ENCODE data around the gene MMP15. TPM values are rescaled to one million over a fixed set of nuclear protein-coding genes. Genes with fewer than 3 reads are reported as not detected.

Gene MMP15
- total and polyA plus RNA-seq, 2 donors, result 1.2 to 1.7 TPM

- WGBS, result 96% methylated on average over 16 of the region's 16 CpGs
- Histone ChIP-seq H3K4me1 (ENCODE audit: control insufficient read depth in 2 of 2, insufficient read depth in 2 of 2, low read length in 2 of 2) (no peaks in the 10 kb centered on the region), H3K9me3 (ENCODE audit: control insufficient read depth in 2 of 2, insufficient read depth in 1 of 2, low read length in 1 of 2) (no peaks in the 10 kb centered on the region), H3K4me3 (ENCODE audit: low read length in 2 of 2) (no peak overlapping the region), H3K27me3 (ENCODE audit: control insufficient read depth in 2 of 2, insufficient read depth in 1 of 2, low read length in 1 of 2) (no peaks in the 10 kb centered on the region), H3K36me3 (ENCODE audit: control insufficient read depth in 2 of 2, insufficient read depth in 2 of 2, low read length in 1 of 2) (no peaks in the 10 kb centered on the region), H3K27ac (ENCODE audit: low read depth in 1 of 2, low read length in 1 of 2) (no peak overlapping the region)
- no peak for DNase-seq (ENCODE audit: low read depth in 6 of 9, low spot score in 9 of 9)
These were observed 17.4 kb downstream of the MMP15 start for GRCh38 chr16:58042886-58043515.

- DNase-seq (ENCODE audit: low read depth in 6 of 9, low spot score in 9 of 9), result no peak
- H3K27me3 ChIP-seq (ENCODE audit: control insufficient read depth in 2 of 2, insufficient read depth in 1 of 2, low read length in 1 of 2), result no peaks in the 10 kb centered on the region
- H3K36me3 ChIP-seq (ENCODE audit: control insufficient read depth in 2 of 2, insufficient read depth in 2 of 2, low read length in 1 of 2), result no peaks in the 10 kb centered on the region
These were observed 18.1 kb downstream of the MMP15 start for GRCh38 chr16:58043571-58044155.

GRCh38 chr16:58044266-58045019 is 18.9 kb downstream of the MMP15 start:
- Histone ChIP-seq H3K36me3 (ENCODE audit: control insufficient read depth in 2 of 2, insufficient read depth in 2 of 2, low read length in 1 of 2) (no peaks in the 10 kb centered on the region), H3K9me3 (ENCODE audit: control insufficient read depth in 2 of 2, insufficient read depth in 1 of 2, low read length in 1 of 2) (no peaks in the 10 kb centered on the region), H3K4me1 (ENCODE audit: control insufficient read depth in 2 of 2, insufficient read depth in 2 of 2, low read length in 2 of 2) (no peaks in the 10 kb centered on the region), H3K27ac (ENCODE audit: low read depth in 1 of 2, low read length in 1 of 2) (no peak overlapping the region), H3K4me3 (ENCODE audit: low read length in 2 of 2) (no peak overlapping the region), H3K27me3 (ENCODE audit: control insufficient read depth in 2 of 2, insufficient read depth in 1 of 2, low read length in 1 of 2) (no peaks in the 10 kb centered on the region)
- no peak for DNase-seq (ENCODE audit: low read depth in 6 of 9, low spot score in 9 of 9)
- 97% methylated on average over 9 of the region's 9 CpGs for WGBS

More at GRCh38 chr16:58043571-58044155, 18.1 kb downstream of the MMP15 start:
- H3K9me3 ChIP-seq (ENCODE audit: control insufficient read depth in 2 of 2, insufficient read depth in 1 of 2, low read length in 1 of 2), result no peaks in the 10 kb centered on the region
- H3K4me3 ChIP-seq (ENCODE audit: low read length in 2 of 2), result no peak overlapping the region
- 95% methylated on average over 7 of the region's 7 CpGs for WGBS
- H3K4me1 ChIP-seq (ENCODE audit: control insufficient read depth in 2 of 2, insufficient read depth in 2 of 2, low read length in 2 of 2), result no peaks in the 10 kb centered on the region
- no peak overlapping the region for H3K27ac ChIP-seq (ENCODE audit: low read depth in 1 of 2, low read length in 1 of 2)

- no peak for DNase-seq (ENCODE audit: low read depth in 6 of 9, low spot score in 9 of 9)
- Histone ChIP-seq H3K4me3 (ENCODE audit: low read length in 2 of 2) (no peak overlapping the region), H3K27ac (ENCODE audit: low read depth in 1 of 2, low read length in 1 of 2) (no peak overlapping the region), H3K27me3 (ENCODE audit: control insufficient read depth in 2 of 2, insufficient read depth in 1 of 2, low read length in 1 of 2) (no peaks in the 10 kb centered on the region), H3K36me3 (ENCODE audit: control insufficient read depth in 2 of 2, insufficient read depth in 2 of 2, low read length in 1 of 2) (no peaks in the 10 kb centered on the region), H3K4me1 (ENCODE audit: control insufficient read depth in 2 of 2, insufficient read depth in 2 of 2, low read length in 2 of 2) (no peaks in the 10 kb centered on the region), H3K9me3 (ENCODE audit: control insufficient read depth in 2 of 2, insufficient read depth in 1 of 2, low read length in 1 of 2) (no peaks in the 10 kb centered on the region)
- 94% methylated on average over 31 of the region's 31 CpGs for WGBS
These were observed 19.5 kb downstream of the MMP15 start for GRCh38 chr16:58045096-58045495.

- Histone ChIP-seq H3K4me3 (ENCODE audit: low read length in 2 of 2) (no peak overlapping the region), H3K27ac (ENCODE audit: low read depth in 1 of 2, low read length in 1 of 2) (no peak overlapping the region), H3K36me3 (ENCODE audit: control insufficient read depth in 2 of 2, insufficient read depth in 2 of 2, low read length in 1 of 2) (no peaks in the 10 kb centered on the region), H3K4me1 (ENCODE audit: control insufficient read depth in 2 of 2, insufficient read depth in 2 of 2, low read length in 2 of 2) (no peaks in the 10 kb centered on the region), H3K27me3 (ENCODE audit: control insufficient read depth in 2 of 2, insufficient read depth in 1 of 2, low read length in 1 of 2) (no peaks in the 10 kb centered on the region), H3K9me3 (ENCODE audit: control insufficient read depth in 2 of 2, insufficient read depth in 1 of 2, low read length in 1 of 2) (no peaks in the 10 kb centered on the region)
- DNase-seq (ENCODE audit: low read depth in 6 of 9, low spot score in 9 of 9), result no peak
- WGBS, result 88% methylated on average over 16 of the region's 16 CpGs
These were observed 20.7 kb downstream of the MMP15 start for GRCh38 chr16:58046054-58046881.

- Histone ChIP-seq H3K27ac (ENCODE audit: low read depth in 1 of 2, low read length in 1 of 2) (no peak overlapping the region), H3K36me3 (ENCODE audit: control insufficient read depth in 2 of 2, insufficient read depth in 2 of 2, low read length in 1 of 2) (no peaks in the 10 kb centered on the region), H3K4me1 (ENCODE audit: control insufficient read depth in 2 of 2, insufficient read depth in 2 of 2, low read length in 2 of 2) (no peaks in the 10 kb centered on the region), H3K27me3 (ENCODE audit: control insufficient read depth in 2 of 2, insufficient read depth in 1 of 2, low read length in 1 of 2) (no peaks in the 10 kb centered on the region), H3K4me3 (ENCODE audit: low read length in 2 of 2) (no peak overlapping the region), H3K9me3 (ENCODE audit: control insufficient read depth in 2 of 2, insufficient read depth in 1 of 2, low read length in 1 of 2) (no peaks in the 10 kb centered on the region)
- 95% methylated on average over 6 of the region's 6 CpGs for WGBS
- DNase-seq (ENCODE audit: low read depth in 6 of 9, low spot score in 9 of 9), result no peak
These were observed 21.4 kb downstream of the MMP15 start for GRCh38 chr16:58046936-58047335.

- Histone ChIP-seq H3K27me3 (ENCODE audit: control insufficient read depth in 2 of 2, insufficient read depth in 1 of 2, low read length in 1 of 2) (no peaks in the 10 kb centered on the region), H3K27ac (ENCODE audit: low read depth in 1 of 2, low read length in 1 of 2) (no peak overlapping the region), H3K36me3 (ENCODE audit: control insufficient read depth in 2 of 2, insufficient read depth in 2 of 2, low read length in 1 of 2) (no peaks in the 10 kb centered on the region), H3K9me3 (ENCODE audit: control insufficient read depth in 2 of 2, insufficient read depth in 1 of 2, low read length in 1 of 2) (no peaks in the 10 kb centered on the region), H3K4me1 (ENCODE audit: control insufficient read depth in 2 of 2, insufficient read depth in 2 of 2, low read length in 2 of 2) (no peaks in the 10 kb centered on the region), H3K4me3 (ENCODE audit: low read length in 2 of 2) (no peak overlapping the region)
- 92% methylated on average over 19 of the region's 19 CpGs for WGBS
- DNase-seq (ENCODE audit: low read depth in 6 of 9, low spot score in 9 of 9), result no peak
These were observed 22.2 kb downstream of the MMP15 start for GRCh38 chr16:58047557-58048348.

- Histone ChIP-seq H3K4me3 (ENCODE audit: low read length in 2 of 2) (no peak overlapping the region), H3K27me3 (ENCODE audit: control insufficient read depth in 2 of 2, insufficient read depth in 1 of 2, low read length in 1 of 2) (no peaks in the 10 kb centered on the region), H3K36me3 (ENCODE audit: control insufficient read depth in 2 of 2, insufficient read depth in 2 of 2, low read length in 1 of 2) (no peaks in the 10 kb centered on the region), H3K4me1 (ENCODE audit: control insufficient read depth in 2 of 2, insufficient read depth in 2 of 2, low read length in 2 of 2) (no peaks in the 10 kb centered on the region), H3K9me3 (ENCODE audit: control insufficient read depth in 2 of 2, insufficient read depth in 1 of 2, low read length in 1 of 2) (no peaks in the 10 kb centered on the region), H3K27ac (ENCODE audit: low read depth in 1 of 2, low read length in 1 of 2) (no peak overlapping the region)
- 97% methylated on average over 13 of the region's 13 CpGs for WGBS
- DNase-seq (ENCODE audit: low read depth in 6 of 9, low spot score in 9 of 9), result no peak
These were observed 23.1 kb downstream of the MMP15 start for GRCh38 chr16:58048494-58049231.

Data from thymus (tissue), 11 donors.